ENCODE measurements around the gene CNOT9.

Gene CNOT9

DNA sequence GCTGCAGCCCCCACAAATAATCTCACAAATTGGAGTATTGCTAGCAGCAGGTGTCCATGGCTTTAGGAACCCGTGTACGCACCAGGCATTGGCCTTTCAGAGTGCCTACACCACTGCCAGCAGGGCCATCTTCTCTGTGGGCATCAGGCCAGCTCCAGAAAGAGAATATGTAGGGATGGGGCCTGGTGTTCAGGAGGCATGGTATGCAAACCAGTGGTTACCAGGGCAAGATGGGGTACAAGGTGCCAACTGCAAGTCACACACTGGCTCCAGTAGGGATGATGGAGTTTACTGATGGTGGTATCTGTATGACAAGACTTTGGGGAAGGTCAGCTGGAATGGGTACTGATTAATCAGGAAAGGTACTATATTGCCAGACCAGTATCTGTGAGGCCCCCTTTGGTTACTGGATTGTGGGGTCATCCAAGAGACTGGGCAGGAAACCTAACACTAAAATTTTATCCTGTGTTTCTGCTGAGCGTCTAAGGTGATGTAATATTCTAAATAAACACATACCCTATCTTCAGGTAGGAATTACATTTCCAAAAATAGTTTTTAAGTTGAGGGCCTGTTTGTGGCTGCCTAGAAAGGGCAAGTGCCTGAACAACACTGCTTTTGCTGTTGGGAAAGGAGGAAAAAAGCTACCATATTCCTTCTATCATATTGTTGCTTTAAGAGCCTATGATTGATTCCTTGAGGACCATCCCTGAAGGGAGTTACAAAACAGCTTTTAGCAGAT, 9.0 kb downstream of the CNOT9 start:
- no peak for DNase-seq (ENCODE audit: low read depth in 2 of 2)

DNA sequence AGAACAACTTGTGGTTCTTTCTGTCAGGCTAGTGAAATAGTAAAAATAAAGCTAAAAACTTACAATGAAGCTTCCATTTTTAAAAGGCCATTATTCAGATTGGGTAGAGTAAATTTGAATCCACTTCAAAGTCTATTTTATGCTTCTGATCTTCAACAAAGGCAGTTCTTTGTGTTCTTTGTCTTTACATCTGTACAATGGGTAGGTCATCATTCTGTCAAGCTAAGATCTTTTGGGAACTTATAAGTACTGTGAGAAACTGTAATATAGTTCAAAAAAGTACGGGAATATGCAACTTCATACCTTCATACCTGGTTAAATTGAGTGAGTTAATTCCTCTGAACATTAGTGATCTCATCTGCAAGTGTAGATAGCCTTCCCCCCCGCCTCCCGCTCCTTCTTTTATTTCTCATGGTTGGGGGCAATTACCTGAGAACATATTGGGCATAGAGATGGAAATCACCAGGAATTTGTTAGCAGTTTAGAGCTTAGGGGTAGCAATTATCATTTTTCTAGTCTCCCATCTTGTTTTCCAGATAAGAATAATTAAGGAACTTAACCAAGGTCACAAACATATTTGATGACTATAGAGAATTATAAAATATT, 9.7 kb downstream of the CNOT9 start:
- DNase-seq (ENCODE audit: low read depth in 2 of 2) = no peak

DNA sequence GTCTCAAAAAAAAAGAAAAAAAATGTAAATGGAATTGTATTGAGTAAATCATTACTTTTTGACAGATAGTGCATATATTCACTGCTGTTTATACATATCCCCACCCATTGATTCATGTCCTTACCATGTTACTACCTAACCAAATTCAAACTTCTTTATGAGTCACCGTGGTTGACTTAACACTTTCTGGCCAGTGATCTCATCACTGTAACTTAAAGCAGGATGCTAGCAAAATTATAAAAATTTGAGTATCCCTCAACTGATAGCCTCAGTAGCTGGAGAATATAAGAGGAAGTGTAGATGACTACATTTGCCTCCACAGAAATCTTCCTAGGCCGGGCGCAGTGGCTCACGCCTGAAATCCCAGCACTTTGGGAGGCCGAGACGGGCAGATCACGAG, 13.4 kb downstream of the CNOT9 start:
- DNase-seq (ENCODE audit: low read depth in 2 of 2) = no peak

DNA sequence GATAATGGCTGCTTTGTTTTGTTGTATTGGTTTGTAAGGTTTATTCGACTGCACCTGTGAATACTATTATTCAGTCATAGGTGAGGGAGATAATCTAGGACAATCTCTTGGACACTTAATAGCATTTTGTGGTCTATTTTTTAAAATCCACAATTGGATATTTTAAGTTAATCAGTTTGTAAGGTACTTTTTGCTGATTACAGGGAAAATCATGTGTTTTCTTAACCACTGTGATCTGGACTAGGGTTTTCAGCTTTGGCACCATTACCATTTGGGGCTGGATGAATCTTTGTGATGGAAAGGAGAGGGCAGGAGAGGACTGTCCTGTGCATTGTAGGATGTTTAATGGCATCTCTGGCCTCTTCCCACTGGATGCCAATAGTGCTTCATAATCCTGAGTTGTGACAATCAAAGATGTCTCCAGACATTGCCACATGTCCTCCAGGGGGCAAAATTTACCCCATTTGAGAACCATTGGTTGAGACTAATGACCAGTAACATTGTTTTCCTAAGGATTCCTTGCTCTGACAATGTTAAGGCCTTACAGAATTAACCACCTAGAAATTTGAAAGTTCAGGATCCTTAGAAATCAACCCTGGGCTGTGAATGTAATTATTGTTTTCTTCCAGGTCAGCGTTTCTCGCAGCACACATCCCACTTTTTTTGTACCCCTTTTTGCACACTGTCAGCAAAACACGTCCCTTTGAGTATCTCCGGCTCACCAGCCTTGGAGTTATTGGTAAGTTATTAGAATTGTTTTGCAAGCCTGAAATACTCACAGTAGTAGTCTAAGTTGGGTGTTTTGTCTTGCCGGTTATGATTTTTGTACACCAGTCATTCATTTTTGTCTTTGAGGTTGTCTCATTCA, 15.6 kb downstream of the CNOT9 start:
- no peak for DNase-seq (ENCODE audit: low read depth in 2 of 2)

DNA sequence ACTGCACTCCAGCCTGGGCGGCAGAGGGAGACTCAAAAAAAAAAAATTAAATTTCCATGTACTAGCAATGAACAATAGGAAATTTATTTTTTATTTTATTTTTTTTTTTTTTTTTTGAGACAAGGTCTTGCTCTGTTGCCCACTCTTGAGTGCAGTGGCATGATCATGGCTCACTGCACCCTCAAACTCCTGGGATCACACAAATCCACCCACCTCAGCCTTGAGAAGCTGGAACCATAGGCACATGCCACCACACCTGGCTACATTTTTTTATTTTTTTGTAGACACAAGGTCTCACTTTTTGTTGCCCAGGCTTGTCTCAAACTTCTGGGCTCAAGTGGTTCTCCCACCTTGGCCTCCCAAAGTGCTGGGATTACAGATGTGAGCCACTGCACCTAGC, 16.9 kb downstream of the CNOT9 start:
- DNase-seq (ENCODE audit: low read depth in 2 of 2) = no peak

DNA sequence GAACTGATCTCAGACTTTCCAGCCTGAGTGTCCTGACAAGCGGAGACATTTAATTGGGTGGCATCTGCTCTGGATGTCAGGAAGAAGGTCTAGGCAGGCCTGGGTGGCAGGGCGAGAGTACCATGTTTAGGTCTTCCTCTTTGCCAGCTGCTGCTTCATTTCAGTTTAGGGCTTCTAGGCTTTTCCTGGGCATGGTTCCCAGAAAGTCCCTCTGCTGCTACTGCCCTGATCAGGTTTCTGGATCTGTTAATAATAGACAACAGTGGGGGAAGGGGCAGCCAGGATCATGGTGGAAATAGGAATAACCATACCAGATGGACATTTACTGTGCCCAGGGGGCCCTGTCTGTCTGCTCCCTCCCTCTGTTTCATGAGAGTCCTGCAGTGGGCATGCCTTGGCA, 36.8 kb downstream of the CNOT9 start:
- no peak for DNase-seq (ENCODE audit: low read depth in 2 of 2)

DNA sequence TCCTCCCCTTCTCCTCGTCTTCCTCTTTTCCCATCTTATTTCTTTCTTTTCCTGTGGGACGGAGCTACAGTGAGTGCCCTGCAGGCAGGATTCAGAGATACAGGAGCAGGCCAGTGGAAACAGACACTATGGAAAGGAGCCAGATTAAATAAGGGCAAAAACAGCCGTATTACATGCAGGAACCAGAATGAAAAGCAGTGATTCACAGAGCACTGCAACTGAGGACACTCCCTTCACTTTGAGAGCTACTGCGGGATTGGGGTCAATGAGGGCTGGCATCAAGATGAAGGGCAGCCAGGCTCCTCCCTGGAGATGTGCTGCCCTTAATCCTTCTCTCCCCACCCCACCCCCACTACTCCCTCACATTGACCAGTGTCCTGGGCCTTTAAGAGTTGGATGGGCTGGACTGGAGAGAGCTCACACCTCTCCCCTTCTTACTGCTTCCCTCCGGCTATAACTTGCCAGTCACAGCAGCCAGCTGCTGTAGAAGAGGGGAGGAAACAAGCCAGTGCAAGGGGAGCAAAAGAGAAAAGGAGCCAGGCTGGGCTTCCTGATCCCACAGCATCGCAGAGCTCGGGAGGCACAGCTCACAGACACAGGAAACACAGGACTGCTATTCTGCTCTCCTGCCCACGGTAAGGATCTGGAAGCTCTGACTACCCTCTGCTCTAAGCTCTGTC, 38.9 kb downstream of the CNOT9 start, which contains the start of gene PLCD4:
TSS of gene PLCD4 (plus strand) at position 464 of the 680 bp plus-strand sequence. CDS start 7,841 bp downstream, outside the sequence.
- no peak for DNase-seq (ENCODE audit: low read depth in 2 of 2)

DNA sequence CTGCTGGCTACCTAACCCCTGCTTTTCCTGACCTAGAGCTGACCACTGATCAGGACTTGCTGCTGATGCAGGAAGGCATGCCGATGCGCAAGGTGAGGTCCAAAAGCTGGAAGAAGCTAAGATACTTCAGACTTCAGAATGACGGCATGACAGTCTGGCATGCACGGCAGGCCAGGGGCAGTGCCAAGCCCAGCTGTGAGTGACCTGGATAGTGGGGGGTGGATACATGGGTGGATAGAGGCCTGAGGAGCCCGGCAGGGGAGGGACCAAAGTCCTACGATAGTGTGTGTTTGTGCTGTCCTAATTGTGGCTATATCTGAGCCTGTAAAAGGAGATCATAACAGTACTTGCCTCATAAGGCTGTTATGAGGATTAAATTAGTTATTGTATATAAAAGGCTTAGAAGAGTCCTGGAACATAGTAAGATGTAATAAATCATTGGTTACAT, 47.3 kb downstream of the CNOT9 start:
- no peak for DNase-seq (ENCODE audit: low read depth in 2 of 2)

DNA sequence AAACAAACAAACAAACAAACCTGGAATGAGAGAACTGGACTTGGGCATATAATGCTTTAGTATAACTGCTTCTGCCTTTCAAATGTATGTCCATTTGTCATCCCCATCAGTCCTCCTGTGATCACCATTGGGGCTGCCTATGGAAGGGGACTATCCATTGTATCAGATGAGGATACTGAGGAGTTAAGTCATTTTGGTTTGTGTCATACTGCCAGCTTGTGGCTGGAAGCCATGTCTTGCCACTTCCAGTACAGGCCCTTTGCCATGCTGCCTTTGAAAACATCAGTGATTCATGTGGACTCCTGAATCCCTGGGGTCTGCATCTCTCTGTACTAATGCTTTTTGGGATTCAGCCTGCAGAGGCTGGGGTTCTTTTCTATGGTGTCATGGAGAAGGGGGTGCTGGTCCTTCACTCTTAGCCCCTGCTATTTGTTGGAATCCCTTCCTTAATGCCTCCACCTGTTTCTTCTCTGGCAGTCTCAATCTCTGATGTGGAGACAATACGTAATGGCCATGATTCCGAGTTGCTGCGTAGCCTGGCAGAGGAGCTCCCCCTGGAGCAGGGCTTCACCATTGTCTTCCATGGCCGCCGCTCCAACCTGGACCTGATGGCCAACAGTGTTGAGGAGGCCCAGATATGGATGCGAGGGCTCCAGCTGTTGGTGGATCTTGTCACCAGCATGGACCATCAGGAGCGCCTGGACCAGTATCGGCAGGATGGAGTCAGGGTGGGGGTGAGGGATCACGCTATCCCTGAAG, 49.6 kb downstream of the CNOT9 start:
- DNase-seq (ENCODE audit: low read depth in 2 of 2) = no peak

DNA sequence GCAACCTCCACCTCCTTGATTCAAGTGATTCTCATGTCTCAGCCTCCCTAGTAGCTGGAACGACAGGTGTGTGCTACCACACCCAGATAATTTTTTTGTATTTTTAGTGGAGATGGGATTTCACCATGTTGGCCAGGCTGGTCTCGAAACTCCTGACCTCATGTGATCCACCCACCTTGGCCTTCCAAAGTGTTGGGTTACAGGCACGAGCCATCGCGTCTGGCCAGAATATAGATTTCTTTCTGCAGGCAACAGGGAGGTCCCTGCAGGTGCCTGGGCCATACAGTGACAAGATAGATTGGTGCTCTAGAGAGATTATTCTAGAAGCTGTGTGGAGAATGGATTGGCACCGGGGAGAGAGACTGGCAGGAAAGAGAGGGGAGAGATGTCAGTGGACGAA, 52.4 kb downstream of the CNOT9 start:
- no peak for DNase-seq (ENCODE audit: low read depth in 2 of 2)

DNA sequence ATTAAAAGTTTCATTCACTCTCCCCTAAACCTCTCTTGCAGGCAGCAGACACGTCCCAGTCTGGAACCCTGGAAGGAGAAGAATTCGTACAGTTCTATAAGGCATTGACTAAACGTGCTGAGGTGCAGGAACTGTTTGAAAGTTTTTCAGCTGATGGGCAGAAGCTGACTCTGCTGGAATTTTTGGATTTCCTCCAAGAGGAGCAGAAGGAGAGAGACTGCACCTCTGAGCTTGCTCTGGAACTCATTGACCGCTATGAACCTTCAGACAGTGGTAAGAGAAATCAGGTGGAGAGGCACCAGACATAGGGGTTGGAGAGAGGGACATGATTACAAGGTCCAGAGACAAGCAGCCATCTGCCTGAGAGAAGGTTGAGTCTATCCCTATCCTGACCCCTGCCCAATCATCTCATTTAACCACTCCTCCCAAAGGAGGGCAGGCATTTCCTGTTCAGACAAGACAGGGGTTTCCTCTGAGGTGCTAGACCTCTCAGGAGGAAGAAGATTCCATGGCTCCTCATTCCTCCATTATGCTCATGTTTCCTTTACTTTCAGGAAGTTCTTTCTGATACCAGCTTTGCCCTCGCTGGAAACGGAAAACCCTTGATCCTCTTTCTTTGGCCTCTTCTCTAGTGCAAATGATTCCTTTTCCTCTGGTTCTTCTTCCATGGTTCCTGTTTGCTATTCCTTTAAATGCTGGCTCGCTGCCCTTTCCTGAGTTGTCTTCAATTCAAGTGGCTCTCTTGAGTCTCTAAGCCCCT, 54.1 kb downstream of the CNOT9 start:
- DNase-seq (ENCODE audit: low read depth in 2 of 2) = no peak

DNA sequence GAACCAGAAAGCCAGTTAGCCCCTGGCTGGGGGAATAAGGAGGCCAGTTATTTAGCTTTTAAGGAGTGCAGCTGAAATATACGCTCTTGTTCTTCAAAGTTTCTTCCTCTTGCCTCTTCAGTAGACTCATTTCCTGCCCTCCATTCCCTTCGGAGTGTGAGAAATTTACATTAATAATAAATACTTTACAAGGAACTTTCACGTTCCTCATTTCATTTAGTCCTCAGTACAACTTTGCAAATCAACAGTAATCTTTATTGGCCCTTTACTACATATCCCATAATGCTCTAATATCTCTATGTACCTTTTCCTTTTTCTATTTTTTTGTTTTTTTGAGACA, 54.7 kb downstream of the CNOT9 start:
- DNase-seq (ENCODE audit: low read depth in 2 of 2) = no peak

DNA sequence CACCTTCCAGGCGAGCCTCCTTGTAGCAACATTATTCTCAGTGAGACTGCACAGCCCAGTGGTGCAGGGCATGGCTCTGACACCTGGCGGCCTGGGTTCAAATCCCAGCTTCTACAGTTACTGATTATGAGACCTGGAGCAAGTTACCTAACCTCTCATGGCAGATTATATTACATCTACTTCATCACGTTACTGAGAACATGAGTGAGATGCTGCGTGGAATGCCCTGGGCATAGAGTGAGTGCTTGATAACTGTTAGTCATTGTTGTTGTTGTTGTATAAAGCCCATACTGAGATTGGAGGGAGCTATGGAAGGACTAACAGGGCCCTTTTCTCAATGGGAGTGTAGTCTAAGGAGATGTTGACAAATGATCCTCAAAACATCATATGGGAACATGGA, 57.7 kb downstream of the CNOT9 start:
- DNase-seq (ENCODE audit: low read depth in 2 of 2) = no peak

DNA sequence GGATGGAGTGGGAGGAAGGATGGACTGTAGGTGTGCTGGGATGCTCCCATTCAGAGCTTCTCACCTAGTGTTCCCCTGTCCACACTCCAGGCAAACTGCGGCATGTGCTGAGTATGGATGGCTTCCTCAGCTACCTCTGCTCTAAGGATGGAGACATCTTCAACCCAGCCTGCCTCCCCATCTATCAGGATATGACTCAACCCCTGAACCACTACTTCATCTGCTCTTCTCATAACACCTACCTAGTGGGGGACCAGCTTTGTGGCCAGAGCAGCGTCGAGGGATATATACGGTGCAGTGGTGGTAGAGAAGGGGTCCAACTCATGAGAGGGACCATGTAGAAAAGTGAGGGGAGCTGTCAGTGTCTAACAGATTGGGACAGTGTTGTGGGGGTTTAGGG, 59.3 kb downstream of the CNOT9 start:
- no peak for DNase-seq (ENCODE audit: low read depth in 2 of 2)

DNA sequence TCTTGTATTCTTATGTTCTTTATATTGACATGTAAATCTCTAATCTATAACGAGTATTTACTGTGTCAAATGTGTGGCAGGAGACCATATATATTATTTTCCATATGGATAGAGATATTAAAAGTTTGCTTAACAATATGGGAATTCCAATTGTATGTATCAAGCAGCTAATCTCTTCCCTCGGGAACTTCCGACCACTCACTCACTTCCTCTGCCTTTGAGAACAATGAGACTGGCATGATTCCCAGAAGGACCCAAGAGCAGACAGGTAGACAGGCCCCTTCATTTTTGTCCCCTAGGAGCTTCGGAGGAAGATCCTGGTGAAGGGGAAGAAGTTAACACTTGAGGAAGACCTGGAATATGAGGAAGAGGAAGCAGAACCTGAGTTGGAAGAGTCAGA, 63.2 kb downstream of the CNOT9 start:
- no peak for DNase-seq (ENCODE audit: low read depth in 2 of 2)

DNA sequence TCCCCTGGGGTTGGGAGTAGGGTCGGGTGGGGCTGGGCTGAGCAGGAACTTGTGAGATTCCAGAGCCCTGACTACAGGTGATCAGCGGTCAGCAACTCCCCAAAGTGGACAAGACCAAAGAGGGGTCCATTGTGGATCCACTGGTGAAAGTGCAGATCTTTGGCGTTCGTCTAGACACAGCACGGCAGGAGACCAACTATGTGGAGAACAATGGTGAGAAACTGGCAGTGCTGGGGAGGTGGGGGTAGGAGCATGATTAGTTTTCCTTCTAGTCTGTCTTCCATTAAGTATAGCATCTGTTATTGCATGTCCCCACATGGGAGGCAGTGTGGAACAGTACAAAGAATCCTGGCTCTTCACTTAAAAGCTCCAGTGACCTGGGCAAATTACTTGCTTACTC, 67.1 kb downstream of the CNOT9 start:
- no peak for DNase-seq (ENCODE audit: low read depth in 2 of 2)

DNA sequence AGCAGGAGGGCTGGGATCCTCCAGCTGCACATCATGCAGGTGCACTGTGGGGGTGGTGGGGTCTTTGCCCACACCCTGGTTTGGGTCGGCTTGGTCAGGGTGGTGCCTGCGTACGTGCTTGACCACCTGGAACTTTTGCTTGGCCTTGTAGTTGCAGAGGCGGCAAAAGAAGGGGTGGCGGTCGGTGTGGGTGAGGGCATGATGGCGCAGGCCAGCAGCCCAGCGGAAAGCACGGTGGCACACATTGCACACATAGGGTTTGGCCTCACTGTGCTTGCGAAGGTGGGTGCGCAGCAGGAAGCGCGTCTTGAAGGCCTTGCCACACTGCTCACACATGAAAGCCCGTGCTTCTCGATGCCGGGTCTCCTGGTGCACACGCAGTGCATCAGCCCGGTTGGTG, 69.7 kb downstream of the CNOT9 start:
- DNase-seq (ENCODE audit: low read depth in 2 of 2) = no peak

DNA sequence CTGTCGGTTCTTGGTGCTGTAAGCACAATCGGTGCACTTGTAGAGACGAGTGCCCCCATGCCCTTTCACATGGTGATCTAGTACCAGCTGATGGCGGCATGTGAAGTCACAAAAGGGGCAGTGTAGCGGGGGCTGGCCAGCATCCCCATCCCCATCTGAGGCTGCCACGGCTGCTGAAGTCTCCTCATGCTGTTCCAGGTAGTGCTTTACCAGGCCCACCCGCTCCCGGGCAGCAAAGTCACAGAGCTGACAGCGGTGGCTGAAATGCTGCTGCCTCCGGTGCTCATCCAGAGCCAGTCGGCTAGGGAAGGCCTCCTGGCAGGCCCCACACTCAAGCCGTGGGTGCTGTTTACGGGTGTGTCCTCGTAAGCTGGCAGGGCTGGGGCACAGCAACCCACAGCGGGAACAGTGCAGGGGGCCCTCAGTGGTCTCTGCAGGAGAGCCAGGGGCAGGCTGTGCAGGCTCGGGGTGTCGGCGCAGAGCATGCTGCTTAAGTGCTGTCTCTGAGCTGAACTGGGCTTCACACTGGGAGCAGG, 73.5 kb downstream of the CNOT9 start:
- no peak for DNase-seq (ENCODE audit: low read depth in 2 of 2)

DNA sequence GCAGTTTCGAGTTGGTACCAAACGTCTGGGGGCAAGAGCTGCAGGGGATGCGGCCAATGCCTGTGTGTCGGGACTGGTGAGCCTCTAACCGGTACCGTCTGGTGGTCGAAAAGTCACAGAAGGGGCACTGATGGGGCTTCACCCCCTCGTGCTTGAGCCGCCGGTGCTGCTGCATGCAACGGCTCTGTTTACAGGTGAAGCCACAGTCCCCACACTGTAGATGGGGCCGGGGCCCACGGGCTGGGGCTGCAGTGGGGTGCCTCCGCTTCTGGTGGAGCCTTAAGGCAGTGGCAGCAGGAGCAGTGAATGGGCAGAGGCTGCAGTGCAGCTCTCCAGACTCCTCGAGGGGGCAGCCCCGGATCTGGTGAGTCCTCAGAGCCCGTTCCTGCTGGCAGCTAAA, 74.1 kb downstream of the CNOT9 start:
- DNase-seq (ENCODE audit: low read depth in 2 of 2) = no peak

DNA sequence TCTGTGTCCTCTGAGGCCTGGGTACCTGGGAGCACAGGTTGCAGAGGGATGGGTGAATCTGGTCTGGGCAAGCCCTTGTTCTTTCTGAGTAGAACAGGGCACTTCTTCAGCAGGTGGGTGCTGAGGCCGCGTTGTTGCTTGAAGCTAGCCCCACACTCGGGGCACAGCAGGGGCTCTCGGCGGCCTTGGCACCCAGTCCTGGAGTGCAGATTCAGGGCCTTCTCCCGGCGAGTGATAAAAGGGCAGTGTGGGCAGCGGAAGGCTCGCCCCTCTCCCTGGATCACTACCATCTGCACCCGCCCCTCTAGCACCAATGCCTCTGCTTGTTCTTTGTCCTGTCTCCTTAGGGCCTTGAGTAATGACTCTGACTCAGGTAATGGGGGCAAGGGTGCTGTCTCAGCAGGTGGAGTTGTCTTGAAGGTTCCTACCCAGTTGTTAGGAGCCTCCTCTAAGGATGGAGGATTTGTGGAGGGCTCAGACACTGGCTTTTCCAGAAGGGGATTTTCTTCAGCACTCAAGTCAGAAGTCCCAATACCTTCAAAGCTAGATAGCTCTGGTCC, 75.2 kb downstream of the CNOT9 start:
- no peak for DNase-seq (ENCODE audit: low read depth in 2 of 2)
